Esophagus muscularis mucosa (tissue), 3 donors: Measurements from ENCODE around the gene ATP5ME.

Source experiments
- POLR2A ChIP-seq: fragments of 450-650 bp; IDR thresholded peaks from one replicate; pipeline ENCODE4 v1.6.1; 2017; ENCODE audit warnings: antibody characterized with exemption, moderate library complexity, mild to moderate bottlenecking, low read depth
- POLR2AphosphoS5 ChIP-seq, 2 donors: sonication (generic); formaldehyde crosslinking; IDR thresholded peaks; one replicate each; pipeline ENCODE4 v1.6.1; 2017; ENCODE audit warnings: antibody characterized with exemption in 2 of 2
- TF ChIP-seq, protein P1 (sequence below), 3 experiments: fragments of 200-600 bp in 2 of 3; fragments of 450-650 bp in 1 of 3; sonication (generic) in 2 of 3; IDR thresholded peaks; one replicate each; pipeline ENCODE4 v1.5.1; 2017 to 2019; ENCODE audit warnings: antibody characterized with exemption in 3 of 3, mild to moderate bottlenecking in 2 of 3, moderate library complexity in 1 of 3

DNA sequence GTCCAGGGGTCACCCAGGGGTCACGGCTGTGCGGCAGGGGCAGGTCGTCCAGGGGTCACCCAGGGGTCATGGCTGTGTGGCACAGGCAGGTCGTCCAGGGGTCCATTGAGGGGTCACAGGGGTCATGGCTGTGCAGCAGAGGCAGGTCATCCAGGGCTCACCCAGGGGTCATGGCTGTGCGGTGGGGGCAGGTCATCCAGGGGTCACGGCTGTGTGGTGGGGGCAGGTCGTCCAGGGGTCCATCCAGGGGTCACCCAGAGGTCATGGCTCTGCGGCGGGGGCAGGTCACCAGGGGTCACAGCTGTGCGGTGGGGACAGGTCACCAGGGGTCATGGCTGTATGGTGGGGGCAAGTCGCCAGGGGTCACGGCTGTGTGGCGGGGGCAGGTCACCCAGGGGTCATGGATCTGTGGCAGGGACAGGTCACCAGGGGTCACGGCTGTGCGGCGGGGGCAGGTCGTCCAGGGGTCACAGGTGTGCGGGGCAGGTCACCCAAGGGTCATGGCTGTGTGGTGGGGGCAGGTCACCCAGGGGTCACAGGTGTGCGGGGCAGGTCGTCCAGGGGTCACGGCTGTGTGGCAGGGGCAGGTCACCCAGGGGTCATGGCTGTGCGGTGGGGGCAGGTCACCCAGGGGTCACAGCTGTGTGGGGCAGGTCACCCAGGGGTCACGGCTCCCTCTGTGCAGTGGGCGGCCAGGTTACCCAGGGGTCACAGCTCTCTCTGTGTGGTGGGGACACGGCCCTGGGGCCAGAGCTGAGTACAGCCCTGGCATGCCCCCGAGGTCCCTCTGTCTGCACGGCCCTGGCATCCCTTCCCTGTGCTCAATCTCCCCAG lies 16.0 kb downstream of the ATP5ME start:
- TF ChIP-seq, protein P1, sequence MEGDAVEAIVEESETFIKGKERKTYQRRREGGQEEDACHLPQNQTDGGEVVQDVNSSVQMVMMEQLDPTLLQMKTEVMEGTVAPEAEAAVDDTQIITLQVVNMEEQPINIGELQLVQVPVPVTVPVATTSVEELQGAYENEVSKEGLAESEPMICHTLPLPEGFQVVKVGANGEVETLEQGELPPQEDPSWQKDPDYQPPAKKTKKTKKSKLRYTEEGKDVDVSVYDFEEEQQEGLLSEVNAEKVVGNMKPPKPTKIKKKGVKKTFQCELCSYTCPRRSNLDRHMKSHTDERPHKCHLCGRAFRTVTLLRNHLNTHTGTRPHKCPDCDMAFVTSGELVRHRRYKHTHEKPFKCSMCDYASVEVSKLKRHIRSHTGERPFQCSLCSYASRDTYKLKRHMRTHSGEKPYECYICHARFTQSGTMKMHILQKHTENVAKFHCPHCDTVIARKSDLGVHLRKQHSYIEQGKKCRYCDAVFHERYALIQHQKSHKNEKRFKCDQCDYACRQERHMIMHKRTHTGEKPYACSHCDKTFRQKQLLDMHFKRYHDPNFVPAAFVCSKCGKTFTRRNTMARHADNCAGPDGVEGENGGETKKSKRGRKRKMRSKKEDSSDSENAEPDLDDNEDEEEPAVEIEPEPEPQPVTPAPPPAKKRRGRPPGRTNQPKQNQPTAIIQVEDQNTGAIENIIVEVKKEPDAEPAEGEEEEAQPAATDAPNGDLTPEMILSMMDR (IDR thresholded peaks at IDR 0.05): no peak
- TF ChIP-seq POLR2A (no peak), POLR2AphosphoS5 (IDR thresholded peaks at IDR 0.05) (no peak)
